Activated B cell treated with CpG ODN at 0.5 μM for 24 hours (primary cell): ENCODE measurements around the gene MCOLN1. TPM values are rescaled to one million over a fixed set of nuclear protein-coding genes. Genes with fewer than 3 reads are reported as not detected.

Source experiments
- ATAC-seq: fragments of 200-7000 bp; cut with Tn5 transposase; one replicate; pipeline ENCODE4 v1.10.0; 2021; ENCODE audit warnings: low read depth, mild to moderate bottlenecking, moderate library complexity
- CTCF ChIA-PET: fragments of 350-600 bp; sonication (Branson Sonifier 250); formaldehyde crosslinking; loops from one replicate; lab custom pipeline; 2021; ENCODE audit warnings: antibody characterized with exemption; lab: Charles Lee
- POLR2A ChIA-PET: fragments of 350-600 bp; sonication (Branson Sonifier 250); formaldehyde crosslinking; loops from one replicate; lab custom pipeline; 2021; ENCODE audit warnings: antibody characterized with exemption; lab: Charles Lee
- DNase-seq: peaks from one replicate; pipeline ENCODE4 v3.0.0; 2022
- H3K27ac Mint-ChIP-seq: one replicate; pipeline ENCODE4 v1.8.0; 2020; ENCODE audit warnings: mixed read lengths
- H3K27me3 Mint-ChIP-seq: one replicate; pipeline ENCODE4 v1.8.0; 2021; ENCODE audit warnings: mixed read lengths
- H3K36me3 Mint-ChIP-seq: one replicate; pipeline ENCODE4 v1.8.0; 2021; ENCODE audit warnings: low read depth, mixed read lengths
- H3K4me1 Mint-ChIP-seq: one replicate; pipeline ENCODE4 v1.8.0; 2021; ENCODE audit warnings: mixed read lengths
- H3K4me3 Mint-ChIP-seq: one replicate; pipeline ENCODE4 v1.8.0; 2020; ENCODE audit warnings: mild to moderate bottlenecking, mixed read lengths
- H3K9me3 Mint-ChIP-seq: one replicate; pipeline ENCODE4 v1.8.0; 2020; ENCODE audit warnings: mixed read lengths
- intact Hi-C: fragments of 100-400 bp; cut with micrococcal nuclease; formaldehyde crosslinking; loops from one replicate; pipeline ENCODE4 v1.15.1; 2024
- total RNA-seq: library from RNA; stranded (reverse); gene quantifications from 2 replicates; pipeline ENCODE4 v1.2.3, GENCODE V29; 2022
- TF ChIP-seq, protein P1 (sequence below): fragments of 200-600 bp; IDR thresholded peaks from one replicate; pipeline ENCODE4 v1.8.0; 2022; ENCODE audit warnings: antibody characterized with exemption, mild to moderate bottlenecking

Gene MCOLN1
- total RNA-seq, 1 donor from 2014 or later = 13.7 TPM

DNA sequence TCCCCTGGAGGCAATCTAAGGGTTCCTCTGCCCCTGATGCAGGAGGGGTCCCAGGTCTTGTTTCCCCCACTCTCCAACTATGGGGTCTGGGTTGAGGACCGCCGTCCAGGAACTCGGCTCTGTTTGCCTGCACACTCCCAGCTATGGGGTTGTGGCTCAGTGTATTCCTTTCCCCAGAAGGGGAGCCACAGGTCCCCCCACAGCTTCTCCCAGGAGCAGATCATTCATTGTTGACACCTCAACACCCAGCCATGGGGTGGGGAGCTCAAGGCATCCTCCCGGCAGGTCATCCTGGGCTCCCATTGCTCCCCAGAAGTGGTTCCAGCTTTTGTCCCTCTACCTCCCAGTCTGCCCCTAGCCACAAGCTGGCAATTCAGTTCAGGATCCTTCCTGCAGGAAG is 5.5 kb upstream of the MCOLN1 start:
- POLR2A ChIA-PET = interaction anchor here (0.5 to 1.2 kb wide), 2 partner anchors 18 to 79 kb away, joined by 3 read pairs; no protein-coding TSS in a partner anchor
- no peak for ATAC-seq
- TF ChIP-seq, protein P1, sequence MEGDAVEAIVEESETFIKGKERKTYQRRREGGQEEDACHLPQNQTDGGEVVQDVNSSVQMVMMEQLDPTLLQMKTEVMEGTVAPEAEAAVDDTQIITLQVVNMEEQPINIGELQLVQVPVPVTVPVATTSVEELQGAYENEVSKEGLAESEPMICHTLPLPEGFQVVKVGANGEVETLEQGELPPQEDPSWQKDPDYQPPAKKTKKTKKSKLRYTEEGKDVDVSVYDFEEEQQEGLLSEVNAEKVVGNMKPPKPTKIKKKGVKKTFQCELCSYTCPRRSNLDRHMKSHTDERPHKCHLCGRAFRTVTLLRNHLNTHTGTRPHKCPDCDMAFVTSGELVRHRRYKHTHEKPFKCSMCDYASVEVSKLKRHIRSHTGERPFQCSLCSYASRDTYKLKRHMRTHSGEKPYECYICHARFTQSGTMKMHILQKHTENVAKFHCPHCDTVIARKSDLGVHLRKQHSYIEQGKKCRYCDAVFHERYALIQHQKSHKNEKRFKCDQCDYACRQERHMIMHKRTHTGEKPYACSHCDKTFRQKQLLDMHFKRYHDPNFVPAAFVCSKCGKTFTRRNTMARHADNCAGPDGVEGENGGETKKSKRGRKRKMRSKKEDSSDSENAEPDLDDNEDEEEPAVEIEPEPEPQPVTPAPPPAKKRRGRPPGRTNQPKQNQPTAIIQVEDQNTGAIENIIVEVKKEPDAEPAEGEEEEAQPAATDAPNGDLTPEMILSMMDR = no peak
- intact Hi-C loops = loop anchor here (2.0 kb wide), 1 partner anchor 18 kb away; the partner anchor contains the start of gene PNPLA6
- peaks cover 6% of the 10 kb centered on the region for H3K27me3 Mint-ChIP-seq
- H3K9me3 Mint-ChIP-seq = no peaks in the 10 kb centered on the region
- peaks cover 15% of the 10 kb centered on the region for H3K4me1 Mint-ChIP-seq
- H3K4me3 Mint-ChIP-seq = peak overlapping the region; percentile 76
- CTCF ChIA-PET = no interaction called here
- no peak overlapping the region for H3K27ac Mint-ChIP-seq
- DNase-seq = no peak
- H3K36me3 Mint-ChIP-seq = peaks cover 2% of the 10 kb centered on the region

DNA sequence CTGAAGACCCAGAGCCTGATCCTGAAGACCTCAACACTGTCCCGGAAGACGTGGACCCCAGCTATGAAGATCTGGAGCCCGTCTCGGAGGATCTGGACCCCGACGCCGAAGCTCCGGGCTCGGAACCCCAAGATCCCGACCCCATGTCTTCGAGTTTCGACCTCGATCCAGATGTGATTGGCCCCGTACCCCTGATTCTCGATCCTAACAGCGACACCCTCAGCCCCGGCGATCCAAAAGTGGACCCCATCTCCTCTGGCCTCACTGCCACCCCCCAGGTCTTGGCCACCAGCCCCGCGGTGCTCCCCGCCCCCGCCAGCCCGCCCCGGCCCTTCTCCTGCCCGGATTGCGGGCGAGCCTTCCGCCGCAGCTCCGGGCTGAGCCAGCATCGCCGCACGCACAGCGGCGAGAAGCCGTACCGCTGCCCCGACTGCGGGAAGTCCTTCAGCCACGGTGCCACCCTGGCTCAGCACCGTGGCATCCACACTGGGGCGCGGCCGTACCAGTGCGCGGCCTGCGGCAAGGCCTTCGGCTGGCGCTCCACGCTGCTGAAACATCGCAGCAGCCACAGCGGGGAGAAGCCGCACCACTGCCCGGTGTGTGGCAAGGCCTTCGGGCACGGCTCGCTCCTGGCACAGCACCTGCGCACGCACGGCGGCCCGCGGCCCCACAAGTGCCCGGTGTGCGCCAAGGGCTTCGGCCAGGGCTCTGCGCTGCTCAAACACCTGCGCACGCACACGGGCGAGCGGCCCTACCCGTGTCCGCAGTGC is 2.9 kb upstream of the MCOLN1 start:
- ATAC-seq = no peak
- intact Hi-C loops = loop anchor here (5.0 kb wide), 1 partner anchor 47 kb away; no protein-coding TSS in a partner anchor

DNA sequence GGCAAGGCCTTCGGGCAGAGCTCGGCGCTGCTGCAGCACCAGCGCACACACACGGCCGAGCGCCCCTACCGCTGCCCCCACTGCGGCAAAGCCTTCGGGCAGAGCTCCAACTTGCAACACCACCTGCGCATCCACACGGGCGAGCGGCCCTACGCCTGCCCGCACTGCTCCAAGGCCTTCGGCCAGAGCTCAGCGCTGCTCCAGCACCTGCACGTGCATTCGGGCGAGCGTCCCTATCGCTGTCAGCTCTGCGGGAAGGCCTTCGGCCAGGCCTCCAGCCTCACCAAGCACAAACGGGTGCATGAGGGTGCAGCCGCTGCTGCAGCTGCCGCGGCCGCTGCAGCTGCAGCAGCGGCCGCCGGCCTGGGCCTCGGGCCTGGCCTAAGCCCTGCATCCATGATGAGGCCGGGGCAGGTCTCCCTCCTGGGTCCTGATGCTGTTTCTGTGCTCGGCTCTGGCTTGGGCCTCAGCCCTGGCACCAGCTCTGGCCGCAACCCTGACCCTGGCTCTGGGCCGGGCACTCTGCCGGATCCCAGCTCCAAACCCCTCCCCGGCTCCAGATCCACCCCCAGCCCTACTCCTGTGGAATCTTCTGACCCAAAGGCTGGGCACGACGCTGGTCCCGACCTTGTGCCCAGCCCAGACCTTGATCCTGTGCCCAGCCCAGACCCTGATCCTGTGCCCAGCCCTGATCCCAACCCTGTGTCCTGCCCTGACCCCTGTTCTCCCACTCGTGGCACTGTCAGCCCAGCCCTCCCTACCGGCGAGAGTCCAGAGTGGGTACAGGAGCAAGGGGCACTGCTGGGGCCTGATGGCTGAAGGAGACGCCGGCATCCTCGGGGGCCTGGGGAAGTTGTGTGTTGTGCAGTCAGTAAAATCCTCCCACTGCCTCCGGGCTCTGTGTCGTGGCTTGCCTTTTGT is 2.0 kb upstream of the MCOLN1 start:
- TF ChIP-seq, protein P1 = no peak
- peaks cover 2% of the 10 kb centered on the region for H3K36me3 Mint-ChIP-seq
- H3K4me1 Mint-ChIP-seq = peaks cover 26% of the 10 kb centered on the region
- ChIA-PET CTCF (no interaction called here), POLR2A (interaction anchor here (0.6 to 3.6 kb wide), 2 partner anchors 15 to 427 kb away, joined by 3 to 37 read pairs; partner anchors contain the start of gene PNPLA6)
- no peaks in the 10 kb centered on the region for H3K9me3 Mint-ChIP-seq
- no peaks in the 10 kb centered on the region for H3K27me3 Mint-ChIP-seq
- intact Hi-C loops = loop anchor here (5.0 kb wide), 1 partner anchor 48 kb away; no protein-coding TSS in a partner anchor
- no peak overlapping the region for H3K4me3 Mint-ChIP-seq
- ATAC-seq (no peak), DNase-seq (no peak)
- H3K27ac Mint-ChIP-seq = no peak overlapping the region

More for the DNA sequence above, 2.9 kb upstream of the MCOLN1 start:
- Mint-ChIP-seq H3K27me3 (peaks cover 3% of the 10 kb centered on the region), H3K9me3 (no peaks in the 10 kb centered on the region), H3K36me3 (peaks cover 2% of the 10 kb centered on the region), H3K4me1 (peaks cover 27% of the 10 kb centered on the region), H3K4me3 (no peak overlapping the region), H3K27ac (no peak overlapping the region)
- TF ChIP-seq, protein P1 = no peak
- DNase-seq = no peak
- POLR2A ChIA-PET = interaction anchor here (3.6 kb wide), 1 partner anchor 16 kb away, joined by 37 read pairs; the partner anchor contains the start of gene PNPLA6
- CTCF ChIA-PET = no interaction called here

- Mint-ChIP-seq H3K27ac (peak overlapping the region; percentile 74), H3K4me3 (peak overlapping the region; percentile 81), H3K27me3 (no peaks in the 10 kb centered on the region), H3K9me3 (no peaks in the 10 kb centered on the region), H3K4me1 (peaks cover 20% of the 10 kb centered on the region), H3K36me3 (peaks cover 7% of the 10 kb centered on the region)
- DNase-seq = no peak
- TF ChIP-seq, protein P1 = no peak
- no peak for ATAC-seq
- ChIA-PET POLR2A (interaction anchor here (0.6 to 3.6 kb wide), 6 partner anchors 11 to 843 kb away, joined by 3 to 37 read pairs (median 10); partner anchors contain the start of genes ANGPTL4, PET100, PNPLA6 and XAB2), CTCF (no interaction called here)
- intact Hi-C loops = loop anchor here (1.0 to 5.0 kb wide), 4 partner anchors 13 to 309 kb away; partner anchors contain the start of genes EVI5L and PEX11G
Measured at GRCh38 chr19:7521551-7522071, 813 bp upstream of the MCOLN1 start.
